ENCODE results near the gene HPS4.
"Not testable (repeated sequence)": the region's sequence is repeated elsewhere in the genome, so short reads cannot be mapped to it uniquely, and the experiment has no call there.

Gene HPS4

DNA sequence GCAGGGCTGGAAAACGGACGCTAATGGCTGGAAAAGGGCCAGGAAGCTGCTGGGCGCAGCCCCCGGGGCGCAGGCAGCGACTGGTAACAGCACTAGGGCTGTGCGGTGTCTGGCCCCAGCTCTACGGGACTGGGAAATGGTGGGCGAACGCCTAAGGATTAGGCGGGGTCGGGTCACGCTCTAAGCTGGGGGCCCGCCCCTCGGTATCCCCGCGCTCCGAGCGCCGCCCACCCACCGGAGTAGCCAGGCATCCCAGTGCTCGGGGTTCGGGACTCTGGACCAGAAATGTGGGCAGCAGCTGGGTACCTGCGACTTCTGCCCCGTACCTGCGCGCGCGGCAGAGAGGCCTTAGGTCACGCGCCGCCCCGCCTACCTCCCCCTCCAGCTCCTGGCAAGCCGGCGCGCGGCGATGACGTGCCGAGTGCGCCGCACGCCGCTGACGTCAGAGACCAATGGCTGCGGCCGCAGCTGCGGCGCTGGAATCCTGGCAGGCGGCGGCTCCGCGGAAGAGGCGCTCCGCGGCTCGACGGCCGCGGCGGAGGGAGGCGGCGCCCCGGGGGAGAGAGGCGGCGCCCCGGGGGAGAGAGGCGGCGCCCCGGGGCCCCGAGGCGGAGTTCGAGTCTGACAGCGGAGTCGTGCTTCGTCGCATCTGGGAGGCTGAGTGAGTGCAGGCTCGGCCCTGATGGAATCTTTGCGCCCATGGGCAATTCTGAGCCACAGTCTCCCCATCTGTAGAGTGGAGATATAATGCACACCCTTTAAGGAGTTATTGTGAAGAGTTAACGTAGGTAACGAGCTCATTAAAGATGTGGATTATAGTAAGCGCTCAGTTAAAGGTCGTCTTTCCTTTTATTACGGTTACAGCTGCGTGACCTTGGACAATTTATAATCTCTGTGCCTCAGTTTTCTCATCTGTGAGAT, at the start of gene HPS4, which contains the start of gene SRRD:
TSS of gene HPS4 (minus strand) at position 345 of the 921 bp plus-strand sequence. CDS start 2,021 bp downstream, outside the sequence.
TSS of gene SRRD (plus strand) at position 439 of the 921 bp plus-strand sequence. CDS start at position 453, 14 bp downstream.
- peak within 1 kb of the TSS; percentile 93 for H3K4me3 ChIP-seq (replicated peaks; ENCODE audit: low read depth, low read length)
- DNase-seq (ENCODE audit: extremely low read depth, low read depth) = no peak
- TF ChIP-seq, protein P1, sequence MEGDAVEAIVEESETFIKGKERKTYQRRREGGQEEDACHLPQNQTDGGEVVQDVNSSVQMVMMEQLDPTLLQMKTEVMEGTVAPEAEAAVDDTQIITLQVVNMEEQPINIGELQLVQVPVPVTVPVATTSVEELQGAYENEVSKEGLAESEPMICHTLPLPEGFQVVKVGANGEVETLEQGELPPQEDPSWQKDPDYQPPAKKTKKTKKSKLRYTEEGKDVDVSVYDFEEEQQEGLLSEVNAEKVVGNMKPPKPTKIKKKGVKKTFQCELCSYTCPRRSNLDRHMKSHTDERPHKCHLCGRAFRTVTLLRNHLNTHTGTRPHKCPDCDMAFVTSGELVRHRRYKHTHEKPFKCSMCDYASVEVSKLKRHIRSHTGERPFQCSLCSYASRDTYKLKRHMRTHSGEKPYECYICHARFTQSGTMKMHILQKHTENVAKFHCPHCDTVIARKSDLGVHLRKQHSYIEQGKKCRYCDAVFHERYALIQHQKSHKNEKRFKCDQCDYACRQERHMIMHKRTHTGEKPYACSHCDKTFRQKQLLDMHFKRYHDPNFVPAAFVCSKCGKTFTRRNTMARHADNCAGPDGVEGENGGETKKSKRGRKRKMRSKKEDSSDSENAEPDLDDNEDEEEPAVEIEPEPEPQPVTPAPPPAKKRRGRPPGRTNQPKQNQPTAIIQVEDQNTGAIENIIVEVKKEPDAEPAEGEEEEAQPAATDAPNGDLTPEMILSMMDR (IDR thresholded peaks at IDR 0.05; ENCODE audit: low read depth, low read length, missing control alignments) = no peak

GRCh38 chr22:26529345-26529744, 45.8 kb upstream of the HPS4 start:
- H3K4me3 ChIP-seq (replicated peaks; ENCODE audit: low read depth, low read length) = no peak overlapping the region
- TF ChIP-seq, protein P1 (IDR thresholded peaks at IDR 0.05; ENCODE audit: low read depth, low read length, missing control alignments) = no peak
- DNase-seq (ENCODE audit: extremely low read depth, low read depth) = no peak

- not testable (repeated sequence) for DNase-seq (ENCODE audit: extremely low read depth, low read depth); H3K4me3 ChIP-seq (replicated peaks; ENCODE audit: low read depth, low read length)
Observed at GRCh38 chr22:26528518-26528917, 44.9 kb upstream of the HPS4 start.

- DNase-seq (ENCODE audit: extremely low read depth, low read depth) = no peak
- TF ChIP-seq, protein P1 (IDR thresholded peaks at IDR 0.05; ENCODE audit: low read depth, low read length, missing control alignments) = no peak
Observed at GRCh38 chr22:26527574-26528465, 44.2 kb upstream of the HPS4 start.

GRCh38 chr22:26527167-26527566, 43.6 kb upstream of the HPS4 start:
- no peak for DNase-seq (ENCODE audit: extremely low read depth, low read depth)
- TF ChIP-seq, protein P1 (IDR thresholded peaks at IDR 0.05; ENCODE audit: low read depth, low read length, missing control alignments) = no peak
- no peak overlapping the region for H3K4me3 ChIP-seq (replicated peaks; ENCODE audit: low read depth, low read length)

More at GRCh38 chr22:26527574-26528465, 44.2 kb upstream of the HPS4 start:
- no peak overlapping the region for H3K4me3 ChIP-seq (replicated peaks; ENCODE audit: low read depth, low read length)

DNA sequence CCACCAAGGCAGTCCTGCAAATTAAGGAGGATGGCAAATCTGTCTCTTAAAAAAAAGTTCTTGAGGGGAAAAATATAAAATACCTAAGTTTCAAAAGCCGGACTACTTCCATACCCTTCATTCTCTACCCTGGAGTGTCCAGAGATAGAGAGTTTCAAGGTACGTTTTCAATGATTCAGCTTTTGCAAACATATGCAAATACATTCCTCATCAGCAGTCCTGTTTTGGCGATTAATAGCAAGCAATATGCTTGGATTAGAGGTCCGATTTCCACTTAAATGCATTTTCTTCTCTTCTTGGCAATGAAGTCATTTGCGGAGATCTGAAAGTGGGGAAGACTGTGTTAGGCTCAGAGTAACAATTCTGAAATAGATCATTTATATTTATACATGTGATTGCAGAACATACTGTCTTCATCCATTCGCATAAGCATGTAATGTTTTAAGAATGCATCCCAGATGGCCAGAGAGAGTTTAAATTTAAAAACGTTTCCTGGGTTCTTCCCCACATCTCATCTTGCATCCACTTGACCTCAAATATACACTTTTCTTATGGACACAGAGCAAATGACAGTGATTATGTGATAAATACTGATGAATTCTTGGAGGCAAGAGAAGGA, 42.5 kb upstream of the HPS4 start:
- TF ChIP-seq, protein P1 (IDR thresholded peaks at IDR 0.05; ENCODE audit: low read depth, low read length, missing control alignments) = no peak
- H3K4me3 ChIP-seq (replicated peaks; ENCODE audit: low read depth, low read length) = no peak overlapping the region
- no peak for DNase-seq (ENCODE audit: extremely low read depth, low read depth)

Measured in HFF-Myc (cell line).